HG03378 (cell line): ENCODE measurements around the gene ZNF474.

Experiments
- ATAC-seq: cut with Tn5 transposase; IDR thresholded peaks from one replicate; pipeline ENCODE4 v1.9.1; 2021; ENCODE audit warnings: mild to moderate bottlenecking, moderate library complexity; ENCODE audit not compliant: unreplicated experiment

ZNF474 gene

DNA sequence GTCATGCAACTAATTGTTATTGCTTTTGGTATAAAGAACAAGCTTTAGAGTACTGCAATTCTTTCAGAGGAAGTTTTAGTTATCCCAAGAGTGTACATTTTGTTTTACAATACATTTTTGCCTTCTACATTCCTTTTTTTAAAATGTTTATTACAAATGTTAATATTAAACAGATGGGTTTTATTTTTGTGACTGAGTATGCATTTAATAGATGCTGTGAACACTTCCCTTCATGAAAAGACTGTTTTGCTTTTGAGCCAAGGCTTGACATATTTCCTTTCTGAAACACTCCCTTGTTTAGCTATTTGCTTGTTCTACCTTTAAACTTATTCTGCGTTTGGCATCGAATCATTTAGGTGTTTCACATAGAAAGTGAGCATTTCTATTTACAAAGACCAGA, 14.8 kb upstream of the ZNF474 start:
- no peak for ATAC-seq

DNA sequence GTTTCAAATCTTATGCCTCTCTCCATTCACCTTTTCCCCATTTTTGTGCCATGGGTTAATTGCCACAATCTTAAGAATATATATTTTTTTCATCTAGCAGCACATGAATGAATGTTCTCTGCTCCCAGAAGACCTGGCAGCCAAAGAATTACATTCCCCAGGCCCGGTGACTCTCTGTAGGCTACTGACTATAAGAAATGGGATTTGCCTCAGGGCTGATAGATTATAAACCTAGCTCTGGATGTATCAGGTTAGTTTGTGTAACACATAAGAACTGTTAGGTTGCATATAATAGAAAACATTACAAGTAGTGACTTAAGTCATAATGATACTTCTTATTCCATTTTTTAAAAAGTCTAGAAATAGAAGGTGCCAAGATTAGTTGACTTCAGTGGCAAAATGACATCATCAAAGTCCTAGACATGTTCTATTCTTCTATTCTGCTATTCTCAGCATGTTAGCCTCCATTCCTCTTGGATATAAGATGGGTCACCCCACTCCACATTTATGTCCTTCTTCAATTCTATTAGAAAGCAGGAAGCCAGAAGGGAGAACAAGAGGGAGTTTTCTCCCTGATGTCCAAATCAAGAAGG, 10.9 kb upstream of the ZNF474 start:
- no peak for ATAC-seq

GRCh38 chr5:122119205-122119604, 10.1 kb upstream of the ZNF474 start:
- ATAC-seq, result no peak

DNA sequence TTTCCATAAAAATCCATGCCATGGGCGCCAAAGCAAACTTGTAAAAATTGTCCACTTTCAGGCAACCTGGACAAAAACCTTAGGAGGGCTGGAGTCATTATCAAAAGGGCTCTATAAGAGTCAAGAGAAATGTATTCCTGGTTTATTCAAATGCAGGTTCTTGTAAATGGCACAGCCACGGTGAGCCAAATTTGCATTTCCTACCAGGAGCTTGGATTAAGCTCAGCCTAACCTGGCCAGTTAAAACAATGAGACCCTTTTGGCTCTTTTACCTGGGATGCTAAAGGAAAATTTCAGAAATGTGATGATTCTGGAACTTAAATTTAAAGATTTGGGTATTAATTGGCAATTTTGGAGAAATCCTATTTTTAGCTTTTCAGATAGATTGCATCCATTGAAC, 8.9 kb upstream of the ZNF474 start:
- no peak for ATAC-seq

DNA sequence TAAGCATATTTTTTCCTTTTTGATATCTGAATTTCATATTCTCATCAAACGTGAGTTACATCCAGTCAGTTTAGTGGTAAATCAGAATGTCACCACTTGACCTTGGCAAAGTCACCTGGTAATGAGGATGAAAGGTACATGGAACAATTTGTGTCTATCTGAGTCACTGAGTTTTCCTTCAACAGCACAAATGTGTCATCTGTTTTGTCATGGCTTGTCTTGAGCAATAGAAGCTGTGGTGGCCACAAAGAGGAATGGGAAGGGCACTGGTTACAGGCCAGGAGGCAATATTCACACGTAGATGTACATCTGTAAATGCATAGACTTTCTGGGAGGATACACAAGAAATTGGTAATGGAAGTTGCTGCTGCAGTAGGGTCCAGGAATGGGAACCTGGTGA, 8.4 kb upstream of the ZNF474 start:
- no peak for ATAC-seq

- no peak for ATAC-seq
These were observed 7.6 kb upstream of the ZNF474 start for GRCh38 chr5:122121479-122122465.

- ATAC-seq, result no peak
These were observed 4.6 kb upstream of the ZNF474 start for GRCh38 chr5:122124766-122125165.

GRCh38 chr5:122126177-122126755, 3.1 kb upstream of the ZNF474 start:
- ATAC-seq, result no peak

GRCh38 chr5:122126756-122127321, 2.5 kb upstream of the ZNF474 start:
- no peak for ATAC-seq

GRCh38 chr5:122130152-122130551, 806 bp downstream of the ZNF474 start:
- ATAC-seq, result no peak

DNA sequence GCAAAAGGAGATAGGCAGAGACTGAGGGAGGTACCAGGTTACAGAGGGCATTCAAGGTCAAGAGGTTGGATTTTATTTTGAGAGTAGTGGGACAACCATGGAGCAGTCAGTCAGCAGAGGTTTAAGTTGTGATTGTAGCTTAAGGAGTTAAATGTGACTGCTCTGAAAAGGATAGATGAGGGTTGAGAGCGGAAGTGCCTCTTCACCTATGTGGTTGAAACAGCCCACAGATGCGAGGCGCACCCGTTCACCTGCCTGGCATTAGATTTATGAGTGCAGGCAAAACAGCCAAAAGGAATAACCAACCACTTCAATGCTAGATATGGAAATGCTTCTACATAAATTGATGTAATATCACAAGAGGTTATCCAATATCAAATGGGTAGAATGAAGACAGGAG, 8.4 kb downstream of the ZNF474 start:
- ATAC-seq, result no peak

DNA sequence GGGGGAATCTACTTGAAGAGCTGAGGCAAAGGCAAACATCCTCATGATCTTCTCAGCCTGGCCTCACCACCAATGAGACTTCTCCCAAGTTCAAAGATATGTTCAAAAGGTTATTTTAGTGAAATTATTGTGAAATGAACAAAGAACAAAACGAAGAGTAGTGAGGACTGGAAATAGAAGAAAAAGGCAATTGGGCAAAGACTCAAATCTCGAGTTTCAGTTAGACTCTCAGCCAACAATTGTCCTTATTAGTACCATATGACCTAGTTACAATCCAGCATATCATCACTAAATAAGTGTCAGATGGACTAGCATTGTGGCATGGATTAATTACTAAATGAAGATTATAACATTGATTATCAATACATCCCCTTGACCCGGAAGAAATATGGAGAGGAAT, 9.0 kb downstream of the ZNF474 start:
- ATAC-seq, result no peak

GRCh38 chr5:122140900-122141299, 11.6 kb downstream of the ZNF474 start:
- no peak for ATAC-seq

- no peak for ATAC-seq
These were observed 12.4 kb downstream of the ZNF474 start for GRCh38 chr5:122141751-122142150.

DNA sequence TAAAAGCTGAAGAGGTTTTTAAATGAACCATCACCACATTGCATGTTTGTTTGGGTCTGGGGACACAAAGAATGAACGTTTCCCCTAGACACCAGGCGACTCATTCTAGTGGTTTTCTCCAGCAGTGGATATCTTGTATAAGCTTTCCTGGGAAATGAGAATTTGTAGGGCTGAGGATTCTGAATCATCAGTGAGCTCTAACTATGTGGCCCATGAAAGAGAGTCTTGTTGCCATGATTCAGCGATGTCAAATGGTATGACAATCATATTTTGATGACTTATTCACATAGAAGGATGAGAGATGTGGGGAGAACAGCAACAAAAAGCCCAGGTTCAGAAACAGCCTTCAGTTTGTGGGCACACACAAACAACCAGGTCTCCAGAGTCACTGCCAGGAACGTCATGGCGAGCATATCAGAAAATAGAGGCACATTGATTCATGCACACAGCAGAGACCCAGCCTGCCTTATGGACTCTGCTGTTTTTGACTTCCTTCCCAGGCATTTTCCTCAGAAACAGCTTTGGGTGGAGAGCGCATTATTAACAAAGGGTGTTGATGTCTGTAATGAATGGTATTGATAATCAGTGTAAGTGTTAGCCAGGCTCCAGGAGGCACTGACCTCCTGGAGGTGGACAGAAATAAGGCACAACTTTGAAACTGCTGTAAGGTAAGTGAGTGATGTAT, 13.3 kb downstream of the ZNF474 start:
- ATAC-seq, result no peak

- no peak for ATAC-seq
These were observed 14.9 kb downstream of the ZNF474 start for GRCh38 chr5:122144236-122144635.

DNA sequence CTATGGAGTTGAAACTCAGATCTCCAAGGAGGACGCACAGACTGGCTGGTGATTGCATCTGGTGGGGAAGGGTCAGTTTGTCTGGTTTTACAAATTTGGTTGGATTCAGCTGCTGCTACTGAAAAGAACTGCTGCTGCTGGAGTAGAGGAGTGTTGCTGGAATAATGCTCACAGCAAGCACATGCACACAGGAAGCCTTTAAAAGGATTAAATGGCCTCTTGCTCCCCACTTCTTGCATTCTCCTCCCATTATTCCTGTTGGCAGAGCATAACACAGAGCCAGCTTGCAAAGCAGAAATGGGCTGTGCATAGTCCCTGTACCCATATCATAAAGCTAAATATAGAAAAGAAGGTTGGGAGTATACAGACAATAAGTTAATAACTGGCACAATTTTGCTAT, 16.6 kb downstream of the ZNF474 start:
- no peak for ATAC-seq

GRCh38 chr5:122149321-122150090, 20.2 kb downstream of the ZNF474 start:
- ATAC-seq, result no peak

DNA sequence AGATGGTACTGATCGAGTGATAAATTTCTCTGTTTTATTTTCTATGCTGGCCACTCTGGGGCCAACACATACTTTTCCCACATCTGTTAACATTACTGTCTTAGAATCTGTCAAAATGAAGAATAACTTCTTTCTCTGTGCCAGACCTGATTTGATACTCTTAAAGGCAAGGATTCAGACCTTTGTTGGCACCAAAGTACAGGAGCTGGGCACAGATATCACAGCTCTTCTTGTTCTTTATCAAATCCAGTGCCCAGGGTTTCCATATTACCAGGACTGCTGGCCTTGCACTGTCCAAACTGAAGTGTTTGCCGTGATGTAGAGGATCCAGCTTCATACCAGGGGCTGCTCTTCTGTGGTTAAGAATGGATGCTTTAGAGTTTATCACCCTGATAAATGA, 20.9 kb downstream of the ZNF474 start:
- no peak for ATAC-seq

- no peak for ATAC-seq
These were observed 22.3 kb downstream of the ZNF474 start for GRCh38 chr5:122151640-122152039.
